HL-60 (cell line): ENCODE data around the gene IGFN1.

Experiments
- DNase-seq, 2 experiments: peaks; one replicate each; pipeline ENCODE4 v3.0.0-alpha.2; 2010 to 2020; ENCODE audit warnings: low read depth in 1 of 2, low spot score in 1 of 2
- H3K27ac ChIP-seq: fragments of 250-450 bp; sonication (Bioruptor Pico); replicated peaks from 2 replicates; pipeline ENCODE4 v1.5.1; 2020; ENCODE audit warnings: mild to moderate bottlenecking, moderate library complexity
- H3K27me3 ChIP-seq: fragments of 250-450 bp; sonication (Bioruptor Pico); 2 replicates; pipeline ENCODE4 v1.5.1; 2021; ENCODE audit warnings: mild to moderate bottlenecking, moderate library complexity; ENCODE audit not compliant: insufficient read depth, poor library complexity, severe bottlenecking
- H3K4me3 ChIP-seq: replicated peaks from 2 replicates; pipeline ENCODE4 v1.5.1; 2011; ENCODE audit warnings: mild to moderate bottlenecking, control low read depth, low read length; ENCODE audit not compliant: insufficient read depth
- GABPA ChIP-seq: IDR thresholded peaks from 2 replicates; pipeline ENCODE4 v1.6.1; 2012; ENCODE audit warnings: low read depth
- POLR2AphosphoS5 ChIP-seq: IDR thresholded peaks from 2 replicates; pipeline ENCODE4 v1.6.1; 2012; ENCODE audit warnings: low read depth
- REST ChIP-seq: IDR thresholded peaks from 2 replicates; pipeline ENCODE4 v1.6.1; 2012; ENCODE audit warnings: low read depth; ENCODE audit not compliant: insufficient replicate concordance
- SPI1 ChIP-seq: IDR thresholded peaks from 2 replicates; pipeline ENCODE4 v1.6.1; 2012; ENCODE audit warnings: low read depth, mild to moderate bottlenecking, borderline replicate concordance
- TF ChIP-seq, protein P1 (sequence below): IDR thresholded peaks from one replicate; pipeline ENCODE4 v1.5.1; 2011; ENCODE audit warnings: low read length, control low read depth, inconsistent platforms; ENCODE audit not compliant: insufficient read depth

The IGFN1 gene

GRCh38 chr1:201183209-201183608 lies 7.4 kb upstream of the IGFN1 start:
- DNase-seq, result no peak
- TF ChIP-seq SPI1 (no peak), REST (no peak), POLR2AphosphoS5 (no peak), GABPA (no peak)
- TF ChIP-seq, protein P1, sequence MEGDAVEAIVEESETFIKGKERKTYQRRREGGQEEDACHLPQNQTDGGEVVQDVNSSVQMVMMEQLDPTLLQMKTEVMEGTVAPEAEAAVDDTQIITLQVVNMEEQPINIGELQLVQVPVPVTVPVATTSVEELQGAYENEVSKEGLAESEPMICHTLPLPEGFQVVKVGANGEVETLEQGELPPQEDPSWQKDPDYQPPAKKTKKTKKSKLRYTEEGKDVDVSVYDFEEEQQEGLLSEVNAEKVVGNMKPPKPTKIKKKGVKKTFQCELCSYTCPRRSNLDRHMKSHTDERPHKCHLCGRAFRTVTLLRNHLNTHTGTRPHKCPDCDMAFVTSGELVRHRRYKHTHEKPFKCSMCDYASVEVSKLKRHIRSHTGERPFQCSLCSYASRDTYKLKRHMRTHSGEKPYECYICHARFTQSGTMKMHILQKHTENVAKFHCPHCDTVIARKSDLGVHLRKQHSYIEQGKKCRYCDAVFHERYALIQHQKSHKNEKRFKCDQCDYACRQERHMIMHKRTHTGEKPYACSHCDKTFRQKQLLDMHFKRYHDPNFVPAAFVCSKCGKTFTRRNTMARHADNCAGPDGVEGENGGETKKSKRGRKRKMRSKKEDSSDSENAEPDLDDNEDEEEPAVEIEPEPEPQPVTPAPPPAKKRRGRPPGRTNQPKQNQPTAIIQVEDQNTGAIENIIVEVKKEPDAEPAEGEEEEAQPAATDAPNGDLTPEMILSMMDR, result no peak
- no peak overlapping the region for H3K4me3 ChIP-seq
- H3K27me3 ChIP-seq, result no peaks in the 10 kb centered on the region
- no peak overlapping the region for H3K27ac ChIP-seq

DNA sequence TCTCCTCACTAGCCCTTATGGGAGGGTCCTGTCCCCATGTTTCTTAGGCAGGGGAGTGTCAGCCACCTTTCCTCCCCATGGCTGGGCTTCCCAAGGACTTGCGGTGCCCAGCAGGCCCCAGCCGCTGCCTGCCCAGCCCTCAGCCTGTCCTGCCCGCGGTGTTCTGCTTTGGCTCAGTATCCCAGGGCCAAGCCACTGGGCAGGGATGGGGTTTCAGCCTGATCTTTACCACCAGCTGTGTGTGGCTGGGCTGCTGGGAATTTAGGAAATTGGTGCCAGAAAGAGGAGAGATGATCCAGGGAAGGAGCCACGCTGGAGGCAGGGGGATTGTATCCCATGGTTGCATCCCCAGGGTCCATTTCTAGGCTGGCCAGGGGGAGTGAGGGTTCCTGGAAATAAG lies 6.9 kb upstream of the IGFN1 start:
- H3K4me3 ChIP-seq, result no peak overlapping the region
- no peak for DNase-seq

GRCh38 chr1:201184307-201185122 lies 6.1 kb upstream of the IGFN1 start:
- TF ChIP-seq SPI1, result no peak
- TF ChIP-seq, protein P1, result no peak
- TF ChIP-seq GABPA, result no peak
- no peak for TF ChIP-seq REST
- TF ChIP-seq POLR2AphosphoS5, result no peak
- Histone ChIP-seq H3K27me3 (peaks cover 1% of the 10 kb centered on the region), H3K4me3 (no peak overlapping the region), H3K27ac (no peak overlapping the region)
- no peak for DNase-seq

More for the DNA sequence above, 6.9 kb upstream of the IGFN1 start:
- TF ChIP-seq SPI1 (no peak), POLR2AphosphoS5 (no peak), REST (no peak), GABPA (no peak)
- TF ChIP-seq, protein P1, result no peak
- no peak overlapping the region for H3K27ac ChIP-seq
- H3K27me3 ChIP-seq, result no peaks in the 10 kb centered on the region
